Calu3 (cell line): ENCODE data around the gene SERGEF. TPM values are rescaled to one million over a fixed set of nuclear protein-coding genes. Genes with fewer than 3 reads are reported as not detected.

Source experiments
- BruUV-seq: library from RNA; stranded (reverse); fragments of 400-500 nt; replicated peaks from 2 replicates; lab custom pipeline; 2021; lab: Mats Ljungman, UMichigan
- CTCF ChIA-PET: fragments of 300-600 bp; sonication (Branson Sonifier 250); formaldehyde crosslinking; loops from one replicate; lab custom pipeline; 2022; ENCODE audit warnings: antibody characterized with exemption; lab: Charles Lee
- DNase-seq: peaks from one replicate; pipeline ENCODE4 v3.0.0; 2022
- H3K27ac Mint-ChIP-seq: one replicate; pipeline ENCODE4 v1.8.0; 2022; ENCODE audit warnings: mixed read lengths; ENCODE audit not compliant: unreplicated experiment
- H3K27me3 Mint-ChIP-seq: one replicate; pipeline ENCODE4 v1.8.0; 2022; ENCODE audit warnings: mixed read lengths; ENCODE audit not compliant: unreplicated experiment
- H3K36me3 Mint-ChIP-seq: one replicate; pipeline ENCODE4 v1.8.0; 2022; ENCODE audit warnings: mild to moderate bottlenecking, moderate library complexity, mixed read lengths; ENCODE audit not compliant: insufficient read depth, unreplicated experiment
- H3K4me1 Mint-ChIP-seq: one replicate; pipeline ENCODE4 v1.8.0; 2022; ENCODE audit warnings: mild to moderate bottlenecking, low read depth, mixed read lengths; ENCODE audit not compliant: unreplicated experiment
- H3K4me3 Mint-ChIP-seq: one replicate; pipeline ENCODE4 v1.8.0; 2022; ENCODE audit warnings: mild to moderate bottlenecking, low read depth, moderate library complexity, mixed read lengths; ENCODE audit not compliant: unreplicated experiment
- H3K9me3 Mint-ChIP-seq: one replicate; pipeline ENCODE4 v1.8.0; 2022; ENCODE audit warnings: low read depth, mixed read lengths; ENCODE audit not compliant: unreplicated experiment
- intact Hi-C: fragments of 100-400 bp; cut with micrococcal nuclease; formaldehyde crosslinking; loops from one replicate; pipeline ENCODE4 v1.10.0; 2022; ENCODE audit not compliant: unreplicated experiment
- total RNA-seq: library from RNA; stranded (reverse); gene quantifications from 2 replicates; pipeline ENCODE4 v1.2.3, GENCODE V29; 2022
- TF ChIP-seq, protein P1 (sequence below): fragments of 200-600 bp; IDR thresholded peaks from one replicate; pipeline ENCODE4 v1.8.0; 2022; ENCODE audit warnings: antibody characterized with exemption; ENCODE audit not compliant: unreplicated experiment

SERGEF gene
- total RNA-seq, 1 experiment from 2014 or later, result 28.1 TPM

DNA sequence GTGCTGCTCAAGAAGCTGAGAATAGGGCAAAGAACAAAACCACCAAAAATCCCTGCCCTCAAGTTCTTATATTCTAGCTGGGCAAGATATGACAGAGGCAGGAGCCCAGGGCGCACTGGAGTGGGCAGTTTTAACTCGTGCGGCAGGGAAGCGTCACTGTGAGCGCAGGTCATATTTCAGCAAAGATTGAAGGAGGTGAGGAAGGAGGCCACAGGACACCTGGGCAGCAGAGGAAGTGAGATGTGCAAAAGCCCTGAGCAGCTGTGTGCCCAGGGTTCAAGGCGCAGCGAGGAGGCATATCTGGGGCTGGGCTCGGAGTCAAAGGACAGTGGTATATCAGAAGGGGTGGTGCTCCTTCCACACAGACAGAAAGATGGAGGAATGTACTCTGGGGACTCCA, 264.8 kb downstream of the SERGEF start:
- no peak overlapping the region for H3K4me3 Mint-ChIP-seq
- H3K27ac Mint-ChIP-seq, result no peak overlapping the region
- DNase-seq, result no peak
- TF ChIP-seq, protein P1, sequence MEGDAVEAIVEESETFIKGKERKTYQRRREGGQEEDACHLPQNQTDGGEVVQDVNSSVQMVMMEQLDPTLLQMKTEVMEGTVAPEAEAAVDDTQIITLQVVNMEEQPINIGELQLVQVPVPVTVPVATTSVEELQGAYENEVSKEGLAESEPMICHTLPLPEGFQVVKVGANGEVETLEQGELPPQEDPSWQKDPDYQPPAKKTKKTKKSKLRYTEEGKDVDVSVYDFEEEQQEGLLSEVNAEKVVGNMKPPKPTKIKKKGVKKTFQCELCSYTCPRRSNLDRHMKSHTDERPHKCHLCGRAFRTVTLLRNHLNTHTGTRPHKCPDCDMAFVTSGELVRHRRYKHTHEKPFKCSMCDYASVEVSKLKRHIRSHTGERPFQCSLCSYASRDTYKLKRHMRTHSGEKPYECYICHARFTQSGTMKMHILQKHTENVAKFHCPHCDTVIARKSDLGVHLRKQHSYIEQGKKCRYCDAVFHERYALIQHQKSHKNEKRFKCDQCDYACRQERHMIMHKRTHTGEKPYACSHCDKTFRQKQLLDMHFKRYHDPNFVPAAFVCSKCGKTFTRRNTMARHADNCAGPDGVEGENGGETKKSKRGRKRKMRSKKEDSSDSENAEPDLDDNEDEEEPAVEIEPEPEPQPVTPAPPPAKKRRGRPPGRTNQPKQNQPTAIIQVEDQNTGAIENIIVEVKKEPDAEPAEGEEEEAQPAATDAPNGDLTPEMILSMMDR, result no peak
- no peaks in the 10 kb centered on the region for H3K4me1 Mint-ChIP-seq
- CTCF ChIA-PET, result no interaction called here
- intact Hi-C loops, result no loop called here
- H3K36me3 Mint-ChIP-seq, result no peaks in the 10 kb centered on the region
- no TSS peak for BruUV-seq
- no peaks in the 10 kb centered on the region for H3K9me3 Mint-ChIP-seq
- H3K27me3 Mint-ChIP-seq, result peaks cover 79% of the 10 kb centered on the region

DNA sequence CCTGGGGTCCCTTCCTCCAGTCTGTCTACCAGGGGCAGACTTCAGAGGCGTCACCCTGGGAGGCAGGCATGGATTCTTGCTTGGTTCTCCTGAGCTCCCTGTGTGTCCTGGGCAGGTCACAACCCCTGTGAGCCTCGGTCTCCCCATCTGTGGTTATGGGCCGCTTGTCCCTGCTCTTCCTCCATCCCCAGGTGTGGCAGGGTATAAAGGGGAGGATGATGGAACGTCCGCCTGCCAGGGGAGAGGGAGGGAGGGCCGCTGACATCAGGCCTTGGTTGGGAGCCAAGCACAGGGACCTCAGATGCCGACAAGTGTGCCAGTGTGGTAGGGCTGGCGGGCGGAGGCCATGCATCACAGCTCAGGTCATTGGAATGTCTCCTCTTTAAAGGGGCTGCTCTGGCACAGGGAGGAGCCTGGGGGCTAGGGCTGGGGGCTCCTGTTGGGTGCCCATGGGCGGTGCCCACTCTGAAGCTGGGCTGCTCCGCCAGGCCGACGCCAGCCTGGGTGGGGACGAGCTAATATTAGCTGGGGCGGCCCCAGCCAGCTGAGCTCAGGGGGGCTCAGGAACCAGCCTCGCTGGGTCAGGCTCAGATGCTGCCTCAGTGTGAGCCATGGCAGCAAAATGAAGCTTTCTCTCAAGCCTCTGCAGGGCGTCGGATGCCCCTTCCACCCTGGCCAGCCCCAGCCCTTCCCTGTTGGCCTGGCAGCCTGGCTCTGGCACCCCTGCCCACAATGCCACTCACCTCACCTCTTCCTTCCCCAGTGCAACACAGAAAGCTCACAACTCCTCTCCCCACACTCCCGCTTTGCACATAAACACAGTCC, 265.5 kb downstream of the SERGEF start:
- Mint-ChIP-seq H3K27ac (no peak overlapping the region), H3K27me3 (peaks cover 72% of the 10 kb centered on the region), H3K9me3 (no peaks in the 10 kb centered on the region), H3K4me1 (no peaks in the 10 kb centered on the region), H3K4me3 (no peak overlapping the region), H3K36me3 (no peaks in the 10 kb centered on the region)
- TF ChIP-seq, protein P1, result no peak
- no TSS peak for BruUV-seq
- CTCF ChIA-PET, result interaction anchor here (1.0 kb wide), 1 partner anchor 98 kb away, joined by 3 read pairs; no protein-coding TSS in a partner anchor
- DNase-seq, result peak; percentile 53
- intact Hi-C loops, result no loop called here

GRCh38 chr11:17746096-17746495, 266.8 kb downstream of the SERGEF start:
- CTCF ChIA-PET, result no interaction called here
- H3K4me1 Mint-ChIP-seq, result no peaks in the 10 kb centered on the region

DNA sequence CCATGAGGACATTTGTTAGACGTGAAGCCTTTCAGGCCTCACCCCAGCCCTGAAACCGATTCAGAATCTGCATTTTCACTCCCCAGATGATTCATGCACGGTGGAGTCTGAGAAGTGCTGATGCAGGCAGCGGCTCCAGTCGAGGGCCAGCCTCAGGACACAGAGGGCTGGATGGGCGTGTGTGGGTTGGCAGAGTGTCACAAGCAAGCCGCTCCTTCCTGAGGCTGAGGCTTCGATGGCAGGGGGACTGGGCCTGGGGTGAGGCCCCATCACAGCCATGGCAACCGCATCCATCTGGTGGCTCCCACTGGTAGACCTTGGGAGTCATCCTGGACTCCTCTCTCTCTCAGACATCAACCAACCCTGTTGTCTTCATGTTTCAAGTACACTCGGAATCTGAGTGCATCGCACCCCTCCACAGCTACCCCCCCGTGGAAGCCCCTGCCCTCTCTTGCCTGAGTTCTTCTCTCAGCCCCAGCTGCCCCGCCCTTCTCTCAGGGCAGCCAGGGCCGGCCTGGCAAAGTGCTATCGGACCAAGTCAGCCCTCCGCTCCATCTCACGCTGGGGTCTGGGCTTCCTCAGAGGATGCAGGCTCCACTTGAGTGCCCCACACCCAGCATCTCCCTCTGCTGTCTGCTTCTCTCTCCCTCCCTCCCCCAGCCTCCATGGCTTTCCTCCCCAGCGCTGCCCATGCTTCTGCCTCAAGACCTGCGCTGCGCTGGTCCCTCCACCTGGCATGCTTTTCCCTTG, 267.6 kb downstream of the SERGEF start:
- CTCF ChIA-PET, result no interaction called here
- no peak for DNase-seq
- Mint-ChIP-seq H3K4me3 (no peak overlapping the region), H3K4me1 (no peaks in the 10 kb centered on the region), H3K9me3 (no peaks in the 10 kb centered on the region), H3K27me3 (peaks cover 50% of the 10 kb centered on the region), H3K36me3 (no peaks in the 10 kb centered on the region), H3K27ac (no peak overlapping the region)
- TF ChIP-seq, protein P1, result no peak
- intact Hi-C loops, result no loop called here
- no TSS peak for BruUV-seq

More at GRCh38 chr11:17746096-17746495, 266.8 kb downstream of the SERGEF start:
- Mint-ChIP-seq H3K27ac (no peak overlapping the region), H3K27me3 (peaks cover 59% of the 10 kb centered on the region), H3K4me3 (no peak overlapping the region), H3K9me3 (no peaks in the 10 kb centered on the region), H3K36me3 (no peaks in the 10 kb centered on the region)
- BruUV-seq, result no TSS peak
- TF ChIP-seq, protein P1, result no peak
- intact Hi-C loops, result no loop called here
- DNase-seq, result no peak
